ENCODE results near the gene ENPP3.

ENPP3 gene

GRCh38 chr6:131792091-131792496 lies 155.0 kb downstream of the ENPP3 start:
- peak in 1 of 2 donors; percentile 37 for DNase-seq (ENCODE audit: extremely low read depth in 1 of 2, low read depth in 1 of 2)

- no peak for DNase-seq (ENCODE audit: extremely low read depth in 1 of 2, low read depth in 1 of 2)
These were observed 158.3 kb downstream of the ENPP3 start for GRCh38 chr6:131795366-131795765.
